ENCODE data around the gene FAM53B.
A peak's percentile ranks its signal among the peaks of the same experiment; 100 is the strongest.

FAM53B gene

DNA sequence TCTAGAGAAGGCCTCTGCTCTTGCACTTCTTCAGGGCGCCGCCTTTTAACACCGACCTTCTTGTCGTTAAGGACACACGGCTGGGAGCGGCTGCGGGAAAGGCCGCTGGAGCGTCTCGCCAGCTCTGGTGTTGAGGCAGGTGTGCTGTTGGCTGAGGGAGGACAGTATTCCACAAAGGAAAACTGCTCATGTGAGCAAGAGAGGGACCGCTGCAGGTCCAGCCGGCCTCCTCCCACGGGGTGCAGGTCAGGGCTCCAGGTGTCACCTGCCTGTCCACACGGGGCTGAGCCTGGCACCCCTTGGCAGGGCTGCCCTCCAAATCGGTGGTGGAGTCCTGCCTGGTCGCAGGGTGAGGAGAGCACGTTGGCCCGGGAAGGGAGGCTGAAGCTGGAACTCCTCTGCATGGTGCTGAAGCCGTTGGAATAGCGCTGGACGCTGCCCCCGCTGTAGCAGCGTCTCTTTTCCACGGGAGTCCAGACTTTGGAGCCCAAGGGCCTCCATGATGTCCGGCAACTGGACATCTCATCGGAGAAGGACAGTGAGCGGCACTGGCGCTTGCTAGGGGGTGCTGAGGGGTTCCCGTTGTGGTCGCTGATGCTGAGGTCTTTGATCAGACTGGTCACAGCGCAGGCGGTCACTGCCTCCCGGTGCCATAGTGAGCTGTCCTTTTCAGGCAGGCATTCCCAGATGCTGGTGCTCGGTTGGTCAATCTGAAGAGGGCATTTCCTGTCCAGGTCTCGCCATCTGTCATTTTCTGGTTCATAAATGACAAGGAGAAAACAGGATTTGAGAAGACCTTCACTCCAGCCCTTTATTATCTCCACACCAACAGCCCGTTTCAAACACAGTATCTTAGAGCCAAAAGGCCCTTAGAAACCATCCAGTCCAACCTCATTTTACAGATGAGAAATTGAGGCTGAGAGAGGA lies 62.3 kb downstream of the FAM53B start:
- no peak for DNase-seq

DNA sequence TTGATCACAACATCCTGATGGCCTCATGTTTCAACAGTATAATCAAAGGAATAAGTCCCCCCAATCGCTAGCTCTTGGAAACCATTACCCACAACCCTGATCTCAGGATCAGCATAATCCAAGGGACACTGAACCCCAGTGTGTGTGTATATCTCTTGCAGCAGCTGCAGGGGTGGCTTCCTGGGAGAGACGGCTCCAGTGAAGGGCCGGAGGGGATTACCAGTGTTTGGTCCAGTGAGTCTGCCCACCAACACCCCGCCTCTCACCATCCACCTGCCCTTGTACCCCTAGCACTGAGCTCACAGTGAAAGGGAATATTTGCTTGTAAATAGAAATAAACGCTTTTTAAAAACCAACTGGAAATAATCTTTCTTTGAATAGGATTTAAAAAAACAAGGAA lies 63.1 kb downstream of the FAM53B start:
- DNase-seq, result no peak

DNA sequence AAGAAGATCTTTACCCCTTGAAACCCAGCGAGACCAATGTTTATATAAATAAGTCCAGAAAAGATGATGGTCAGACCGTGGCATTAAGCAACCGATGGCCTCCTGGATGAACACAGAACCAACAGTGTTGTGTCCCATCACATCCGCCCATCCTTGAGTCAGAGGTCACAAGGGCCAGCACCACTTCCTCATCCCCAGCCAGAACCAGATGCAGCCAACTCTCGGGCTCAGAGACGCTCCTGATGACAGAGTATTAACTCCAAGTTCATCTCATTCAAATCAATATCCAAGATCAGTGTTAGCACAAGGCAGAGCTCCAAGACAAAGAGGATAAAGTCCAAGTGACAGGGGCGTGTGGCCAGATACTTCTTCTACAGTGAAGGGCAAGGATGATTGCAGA lies 63.5 kb downstream of the FAM53B start:
- peak in 2 of 58 donors; percentile 26 to 27 for DNase-seq

DNA sequence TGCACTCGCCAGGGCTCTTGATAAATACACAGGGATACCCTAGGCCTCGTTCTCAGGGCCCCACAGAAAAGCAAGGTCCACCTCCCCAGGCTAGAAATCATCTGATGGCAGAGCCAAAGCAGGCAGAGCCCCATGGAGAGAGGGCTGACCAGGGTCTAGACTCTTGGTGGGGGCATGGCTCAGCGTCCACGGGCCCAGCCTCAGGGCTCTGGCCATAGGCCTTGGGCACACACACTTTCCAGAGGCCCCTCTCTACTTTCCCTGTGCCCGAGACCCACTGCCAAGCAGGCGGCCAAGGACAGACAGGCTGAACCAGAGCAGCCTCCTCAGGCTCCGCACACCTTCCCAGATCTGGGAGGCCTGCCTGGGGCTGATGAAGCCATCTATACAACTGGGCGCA lies 64.8 kb downstream of the FAM53B start:
- no peak for DNase-seq

DNA sequence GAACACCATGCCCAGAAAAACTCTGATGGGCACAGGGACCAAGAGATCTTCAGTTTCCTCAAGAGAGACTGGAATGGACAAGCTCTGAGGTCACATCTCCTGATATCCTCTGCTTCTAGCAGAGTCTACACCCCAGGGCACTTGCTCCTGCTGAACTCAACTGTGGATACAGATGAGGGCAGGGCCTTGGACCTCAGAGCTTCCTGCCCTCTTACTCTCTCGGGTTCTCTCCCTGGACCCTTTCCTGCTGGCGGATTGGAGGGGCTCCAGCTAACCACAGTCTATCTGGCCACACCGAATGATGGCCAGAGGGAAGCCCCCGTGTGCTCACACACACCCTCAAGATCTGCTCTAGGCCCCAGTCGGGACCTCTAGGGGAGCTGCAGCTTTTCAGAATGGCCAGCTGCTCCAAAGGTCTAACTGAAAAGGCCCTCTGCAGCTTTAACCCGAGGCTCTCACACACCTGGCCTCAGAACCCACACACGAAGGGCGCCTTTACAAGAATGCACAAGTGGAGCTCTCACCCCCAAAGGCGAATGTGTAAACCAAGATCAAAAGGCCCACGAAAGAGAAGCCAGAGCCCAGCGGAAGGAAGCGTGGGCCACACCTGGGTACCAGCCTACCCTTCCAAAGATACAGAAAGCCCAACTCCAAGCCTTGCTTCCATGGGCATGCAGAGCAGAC lies 65.5 kb downstream of the FAM53B start:
- no peak for DNase-seq

DNA sequence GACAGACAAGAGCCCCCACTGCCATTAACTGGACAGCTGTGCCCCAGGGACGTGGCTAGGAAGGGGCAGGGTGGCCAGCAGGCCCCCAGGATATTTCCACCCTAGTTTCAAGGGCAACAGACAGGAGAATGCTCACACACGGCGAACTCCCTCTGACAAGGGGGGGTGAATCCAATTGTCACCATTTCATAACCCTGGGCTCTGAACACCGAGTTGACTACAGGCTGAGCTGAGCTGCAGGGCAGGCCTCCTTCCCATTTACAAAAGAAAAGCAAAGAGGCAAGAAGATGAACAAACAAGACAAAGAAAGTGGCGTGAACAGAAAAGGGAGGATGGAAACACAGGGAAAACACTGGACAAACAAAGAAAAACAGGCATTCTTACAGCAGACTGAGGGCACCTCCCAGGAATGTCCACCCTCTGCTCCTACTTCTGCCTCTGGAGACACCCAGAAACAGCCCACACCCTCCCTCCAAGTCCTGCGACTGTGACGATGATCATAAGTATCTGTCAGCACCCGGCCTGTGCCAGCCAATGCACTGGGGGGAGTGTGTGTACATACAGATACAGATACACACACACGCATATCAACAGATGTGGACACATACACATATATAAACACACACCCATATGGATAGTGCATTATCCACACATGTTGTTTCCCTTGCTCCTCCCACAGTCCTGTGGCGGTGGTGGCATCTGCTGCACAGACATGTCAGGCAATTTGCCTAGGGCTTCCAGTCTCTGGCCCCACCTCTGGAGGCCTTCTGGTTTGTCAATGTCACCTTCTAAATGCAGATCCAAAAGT lies 66.2 kb downstream of the FAM53B start:
- DNase-seq, result peak in 2 of 58 donors; percentile 32 to 37

DNA sequence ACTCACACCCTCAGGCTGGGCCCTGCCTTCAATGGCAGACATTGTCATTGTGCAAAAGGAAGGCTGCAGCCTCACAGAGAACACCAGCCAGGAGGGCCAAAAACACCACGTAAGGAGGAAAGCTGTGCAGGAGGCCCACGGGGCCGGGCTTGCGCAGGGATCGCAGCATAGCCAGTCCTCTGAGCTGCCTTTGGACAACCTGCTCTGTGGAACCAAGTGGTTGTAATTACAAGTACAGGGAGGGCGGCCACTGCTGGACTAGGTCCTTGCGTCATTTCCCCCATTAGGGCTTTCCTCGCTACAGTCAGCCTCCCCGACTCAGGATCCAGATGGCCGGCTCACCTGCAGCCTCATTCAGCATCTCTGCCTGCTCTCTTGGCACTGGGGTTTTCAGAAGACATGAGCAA lies 66.9 kb downstream of the FAM53B start:
- DNase-seq, result no peak

DNA sequence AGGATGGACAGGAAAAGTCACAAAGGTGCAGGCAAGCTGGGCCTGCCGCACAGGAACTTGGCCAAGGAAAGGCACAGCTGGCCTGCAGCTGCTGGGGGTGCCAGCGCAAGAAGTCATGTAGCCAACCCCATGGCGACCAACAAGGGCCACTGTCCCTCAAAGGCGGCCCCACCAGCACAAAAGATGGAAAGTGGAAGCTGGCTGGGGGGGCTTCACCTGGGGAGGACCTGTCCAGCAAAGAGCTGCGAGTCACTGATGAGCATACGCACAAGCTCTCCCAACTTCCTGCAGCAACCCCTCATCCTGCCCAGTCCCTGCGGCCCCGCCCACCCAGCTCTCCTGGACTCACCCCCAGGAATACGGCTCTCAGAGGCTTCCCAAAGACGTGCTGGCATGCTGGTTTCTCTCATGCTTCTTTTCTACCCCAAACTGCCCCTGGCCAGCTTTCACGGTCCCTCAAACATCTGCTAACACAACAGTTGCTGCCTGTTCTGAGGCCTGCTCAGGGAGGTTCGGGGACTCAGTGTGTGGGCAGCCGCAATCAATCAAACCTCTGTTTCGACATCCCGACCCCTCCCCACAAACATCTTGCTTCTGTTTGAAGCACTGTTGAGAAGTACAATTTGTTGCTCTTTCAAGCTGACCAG lies 67.6 kb downstream of the FAM53B start:
- no peak for DNase-seq

DNA sequence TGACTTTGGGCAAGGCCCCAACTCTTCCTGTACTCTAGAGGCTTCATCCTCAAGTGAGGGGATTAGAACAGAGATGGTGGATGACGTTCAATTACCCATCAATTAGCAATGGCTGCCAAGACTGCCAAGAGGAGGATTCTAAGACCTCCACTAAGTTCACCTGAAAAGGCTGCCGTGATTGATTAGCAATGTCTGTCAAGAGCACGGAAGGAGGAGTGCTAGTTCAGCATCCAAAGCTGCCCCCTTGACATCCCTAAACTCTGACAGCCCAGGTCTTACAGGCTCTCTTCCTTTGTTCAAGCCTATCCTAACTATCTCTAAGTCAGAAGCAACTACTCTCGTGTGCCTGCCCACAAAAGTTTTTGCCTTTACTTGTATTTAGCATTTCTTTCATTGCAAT lies 68.4 kb downstream of the FAM53B start:
- DNase-seq, result no peak

DNA sequence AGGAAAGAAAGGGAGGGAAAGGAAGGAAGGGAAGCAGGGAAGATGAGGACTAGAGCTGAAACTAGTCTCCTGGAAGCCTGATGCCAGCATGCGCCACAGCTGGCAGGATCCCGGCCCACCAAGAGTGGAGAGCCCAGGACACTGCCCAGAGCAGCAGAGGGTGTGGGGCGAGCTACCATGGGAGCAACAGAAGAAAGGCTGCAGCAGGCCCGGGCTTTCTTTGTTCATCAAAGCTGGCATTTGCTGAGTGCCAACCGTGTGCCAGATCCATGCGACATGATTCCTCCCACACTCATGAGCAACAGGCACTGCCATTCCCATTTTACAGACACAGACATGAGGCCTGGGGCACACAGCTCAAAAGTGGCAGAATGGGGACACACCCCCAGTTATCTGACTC lies 68.9 kb downstream of the FAM53B start:
- peak in 9 of 58 donors; percentile 24 to 55 (median 35) for DNase-seq

DNA sequence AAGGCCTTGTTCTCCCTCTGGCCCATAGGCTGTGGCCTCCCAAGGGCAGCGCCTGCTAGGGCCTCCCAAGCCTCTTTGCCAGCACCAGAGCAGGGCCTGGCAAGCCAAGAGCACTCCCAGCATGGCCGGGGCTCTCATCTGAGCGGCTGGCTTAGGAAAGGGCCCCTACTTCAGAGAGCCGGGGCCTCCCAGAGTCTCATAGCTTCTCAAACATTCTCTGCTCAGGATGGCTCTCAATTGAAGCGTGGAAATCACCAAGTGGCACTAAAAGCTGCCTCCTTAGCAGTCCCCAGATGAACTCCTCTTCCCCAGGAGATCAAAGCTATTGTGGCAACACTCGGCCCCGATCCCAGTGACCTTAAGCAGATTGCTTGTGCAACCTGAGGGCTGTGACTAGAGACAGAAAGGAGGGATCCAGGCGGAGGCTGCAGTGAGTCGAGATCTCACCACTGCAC lies 69.4 kb downstream of the FAM53B start:
- no peak for DNase-seq

DNA sequence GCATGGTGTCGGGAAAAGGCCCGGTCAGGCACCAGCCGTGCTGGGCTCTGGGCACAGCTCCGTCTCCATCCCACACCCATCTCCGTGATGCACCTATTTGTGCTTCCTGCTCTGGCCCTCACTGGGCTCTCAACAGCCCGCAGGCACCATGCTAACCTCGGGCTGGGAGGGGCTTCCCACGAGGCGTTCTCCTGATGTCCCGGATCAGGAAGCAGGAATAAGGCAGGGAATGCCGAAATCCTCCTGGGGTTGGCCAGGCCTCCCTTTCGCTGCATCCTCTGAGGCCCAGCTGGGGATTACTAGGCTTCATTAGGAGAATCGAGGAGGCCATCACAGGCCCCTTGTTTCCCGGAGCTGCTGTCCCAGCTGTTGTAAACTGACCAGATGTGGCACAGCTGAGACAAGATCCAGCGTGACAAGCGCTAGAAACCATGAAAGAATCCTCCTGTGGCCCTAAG lies 72.0 kb downstream of the FAM53B start:
- peak in 26 of 58 donors; percentile 24 to 82 (median 61) for DNase-seq

DNA sequence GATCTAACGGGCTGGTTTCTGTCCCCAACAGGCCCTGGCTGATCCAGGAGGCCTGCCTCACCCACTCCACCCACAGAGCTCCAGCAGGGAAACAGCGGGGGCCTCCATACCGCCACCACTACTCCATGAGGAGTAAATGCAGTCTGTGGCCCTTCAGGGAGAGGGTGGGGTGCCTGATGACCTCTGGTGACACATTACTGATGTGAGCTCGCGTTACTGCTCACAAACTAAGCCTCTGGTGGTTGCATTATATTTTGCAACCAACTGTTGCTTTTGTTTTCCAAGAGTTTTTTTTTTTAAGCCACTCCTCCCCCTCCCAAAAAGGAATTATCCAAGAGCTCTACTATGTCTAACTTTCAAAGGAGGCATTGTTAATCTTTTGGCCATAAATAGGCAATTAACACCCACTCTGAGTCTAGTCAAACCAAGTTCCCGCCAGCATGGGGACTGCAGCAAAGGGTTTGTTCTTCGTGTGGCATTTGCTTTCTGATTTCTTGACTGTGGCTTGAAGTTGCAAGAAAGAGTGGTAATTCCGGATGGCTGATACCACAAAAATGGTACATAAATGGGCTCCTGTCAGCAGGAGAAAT lies 72.6 kb downstream of the FAM53B start:
- peak in 45 of 58 donors; percentile 15 to 92 (median 68) for DNase-seq

DNA sequence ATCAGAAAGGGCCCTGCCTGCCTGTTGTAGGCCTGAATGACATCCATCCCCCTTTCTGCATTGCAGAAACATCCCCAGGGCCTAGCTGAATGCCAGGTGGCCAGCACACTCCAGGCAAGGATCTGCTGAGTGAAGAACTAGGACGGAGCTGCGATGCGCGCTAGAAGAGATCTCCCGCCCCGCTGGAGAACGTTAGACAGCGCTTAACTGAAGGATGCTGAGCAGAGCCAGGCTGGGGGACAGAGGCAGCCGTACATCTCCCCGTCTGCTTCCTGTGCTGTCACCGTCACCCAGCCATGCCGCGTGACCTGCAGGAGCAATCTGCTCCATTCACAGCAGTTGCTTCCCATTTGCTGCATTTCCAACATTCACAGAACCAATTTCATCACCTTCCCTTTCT lies 73.3 kb downstream of the FAM53B start:
- peak in 24 of 58 donors; percentile 29 to 70 (median 54) for DNase-seq

DNA sequence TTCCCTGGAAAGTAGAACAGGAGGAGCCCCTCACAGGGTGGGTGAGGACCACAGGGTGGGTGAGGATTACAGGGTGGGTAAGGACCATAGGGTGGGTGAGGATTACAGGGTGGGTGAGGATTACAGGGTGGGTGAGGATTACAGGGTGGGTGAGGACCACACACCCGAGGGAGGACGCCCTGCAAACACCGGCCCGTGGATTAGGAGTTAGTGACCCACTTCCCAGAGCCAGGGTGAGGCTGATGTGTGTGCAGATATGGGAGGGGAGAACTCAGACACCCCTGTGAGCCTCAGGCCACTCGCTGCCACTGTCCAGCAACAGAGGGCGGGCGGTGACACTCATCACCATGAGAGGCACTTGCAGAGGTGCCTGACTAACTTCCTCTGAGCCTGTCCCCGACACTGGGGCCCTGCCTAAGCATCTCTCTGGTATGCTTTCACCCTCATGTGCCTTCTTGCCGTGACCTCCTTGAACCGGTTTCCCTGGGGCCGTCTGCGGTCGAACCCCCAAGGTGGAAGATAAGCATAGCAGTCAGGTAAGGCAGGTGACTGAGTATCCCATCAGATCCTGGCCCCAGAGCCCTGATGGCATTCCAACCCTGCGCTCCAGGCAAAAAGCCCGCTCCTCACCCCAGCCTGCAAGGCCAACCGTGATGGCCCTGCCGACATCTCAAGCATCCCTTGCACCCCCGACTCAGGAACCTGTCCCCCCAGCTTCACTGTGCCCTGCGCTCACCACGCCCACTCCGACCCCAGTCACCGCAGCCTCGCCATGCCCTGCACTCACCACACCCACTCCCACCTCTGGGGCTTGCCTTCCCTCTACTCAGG lies 74.1 kb downstream of the FAM53B start:
- DNase-seq, result no peak

DNA sequence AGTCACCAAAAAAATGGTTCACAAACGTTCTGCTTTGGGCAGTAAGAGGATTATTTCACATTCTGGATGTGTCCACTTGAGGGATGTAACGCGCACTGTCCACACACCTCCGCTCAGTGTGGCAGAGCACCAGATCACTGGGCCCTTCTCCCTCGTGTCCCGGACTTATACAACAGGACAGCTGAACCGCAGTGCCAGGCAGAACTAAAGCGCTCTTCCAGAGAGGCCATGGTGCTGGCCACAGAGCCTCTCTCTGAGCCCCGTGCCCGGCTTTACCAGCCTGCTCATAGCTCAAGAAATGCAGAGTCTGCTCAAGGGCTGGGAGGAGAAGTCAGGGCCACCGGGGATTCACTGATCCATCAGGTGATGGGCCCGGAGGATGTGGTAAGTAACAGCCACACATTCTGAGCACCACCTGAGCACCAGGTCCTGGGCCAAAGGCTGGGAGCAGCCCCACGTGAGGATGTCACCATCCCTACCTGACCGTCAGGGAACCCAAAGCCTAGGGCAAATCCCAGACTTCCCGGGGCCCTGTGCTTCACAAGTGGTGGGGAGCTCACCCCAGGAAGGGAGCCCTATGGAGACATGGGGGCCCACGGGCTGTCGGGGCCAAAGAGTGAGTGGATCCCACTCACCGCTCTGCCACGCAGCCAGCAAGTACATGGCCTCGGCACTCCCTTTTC lies 74.9 kb downstream of the FAM53B start:
- no peak for DNase-seq

DNA sequence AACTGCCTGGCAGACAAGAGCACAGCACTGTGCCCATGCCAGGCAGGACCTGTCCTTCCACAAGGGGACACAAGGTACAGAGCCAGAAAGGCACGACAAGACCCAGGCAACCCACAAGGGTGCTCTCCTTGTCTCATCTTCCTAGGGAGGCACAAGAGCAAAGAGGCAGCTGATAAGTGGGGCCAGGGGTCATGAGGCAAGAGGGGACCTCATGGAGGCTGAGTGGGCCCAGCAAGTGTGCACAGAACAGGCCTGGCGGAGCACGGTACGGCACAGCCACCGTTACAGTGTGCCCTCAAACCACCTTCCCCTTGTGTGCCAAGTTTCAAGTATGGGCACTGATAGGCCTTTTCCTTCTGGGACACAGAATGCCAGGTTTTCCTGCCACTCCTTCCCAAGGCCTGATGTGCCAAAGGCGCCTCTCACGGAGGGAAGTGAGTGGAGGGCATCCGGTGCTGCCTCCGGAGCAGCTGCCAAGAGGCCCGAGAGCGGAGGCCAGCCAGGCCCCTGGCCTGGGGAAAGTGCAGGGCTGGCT lies 75.6 kb downstream of the FAM53B start:
- no peak for DNase-seq
